Suprapubic skin (tissue), 4 donors: ENCODE results near the gene TMEM235. TPM values are rescaled to one million over a fixed set of nuclear protein-coding genes. Genes with fewer than 3 reads are reported as not detected.

Experiments
- DNase-seq, 2 donors: peaks; one replicate each; pipeline ENCODE4 v3.0.0-alpha.2; 2019; ENCODE audit warnings: low spot score in 2 of 2
- H3K27ac ChIP-seq: fragments of 200-600 bp; sonication (generic); one replicate; pipeline ENCODE4 v1.5.1; 2019
- H3K27me3 ChIP-seq: fragments of 200-600 bp; sonication (generic); one replicate; pipeline ENCODE4 v1.5.1; 2019
- H3K36me3 ChIP-seq: fragments of 200-600 bp; sonication (generic); one replicate; pipeline ENCODE4 v1.5.1; 2019
- H3K4me1 ChIP-seq: fragments of 200-600 bp; sonication (generic); one replicate; pipeline ENCODE4 v1.5.1; 2019
- H3K4me3 ChIP-seq: fragments of 200-600 bp; sonication (generic); one replicate; pipeline ENCODE4 v1.5.1; 2019; ENCODE audit warnings: mild to moderate bottlenecking
- H3K9me3 ChIP-seq: fragments of 200-600 bp; sonication (generic); one replicate; pipeline ENCODE4 v1.5.1; 2019
- CTCF ChIP-seq, 2 donors: fragments of 200-600 bp in 1 of 2; fragments of 450-650 bp in 1 of 2; sonication (generic) in 1 of 2; IDR thresholded peaks; one replicate each; pipeline ENCODE4 v1.5.1; 2016 to 2019; ENCODE audit warnings: antibody characterized with exemption in 2 of 2, mild to moderate bottlenecking in 1 of 2, moderate library complexity in 1 of 2
- EP300 ChIP-seq: sonication (generic); formaldehyde crosslinking; IDR thresholded peaks from one replicate; pipeline ENCODE4 v1.6.1; 2017; ENCODE audit warnings: antibody characterized with exemption
- POLR2A ChIP-seq, 2 donors: fragments of 450-650 bp; IDR thresholded peaks; one replicate each; pipeline ENCODE4 v1.6.1; 2017; ENCODE audit warnings: antibody characterized with exemption in 2 of 2, mild to moderate bottlenecking in 2 of 2, moderate library complexity in 2 of 2
- POLR2AphosphoS5 ChIP-seq, 3 donors: sonication (generic); formaldehyde crosslinking; IDR thresholded peaks; one replicate each; pipeline ENCODE4 v1.6.1; 2017; ENCODE audit warnings: antibody characterized with exemption in 3 of 3
- WGBS: methylation state at CpG from one replicate; pipeline ENCODE4 v1.1.5; 2018; 5-methylcytosine and 5-hydroxymethylcytosine counted together
- total RNA-seq, 4 donors: library from RNA; depleted of rRNA; stranded (reverse); fragments of >200 nt; gene quantifications; one replicate each; pipeline ENCODE4 v1.1.0, GENCODE V29; 2016

Gene TMEM235
- total RNA-seq, 4 donors from 2014 or later = not detected

DNA sequence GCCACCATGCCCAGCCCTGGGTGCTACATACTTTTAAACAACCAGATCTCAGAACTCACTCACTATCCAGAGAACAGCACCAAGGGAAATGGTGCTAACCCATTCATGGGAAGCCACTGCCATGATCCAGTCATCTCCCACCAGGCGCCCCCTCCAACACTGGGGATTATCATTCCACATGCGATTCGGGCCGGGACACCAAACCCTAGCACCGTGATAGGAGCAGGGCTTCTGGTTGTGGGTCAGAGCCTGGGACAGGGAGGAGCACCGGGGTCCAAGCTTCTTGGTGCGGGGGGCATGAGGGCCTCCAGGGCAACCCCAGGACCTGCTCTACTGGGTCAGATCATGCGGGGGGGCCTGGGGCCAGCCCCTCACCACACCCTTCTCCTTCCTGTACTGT, 4.5 kb downstream of the TMEM235 start:
- no peak overlapping the region for H3K4me3 ChIP-seq
- no peak overlapping the region for H3K27ac ChIP-seq
- no peaks in the 10 kb centered on the region for H3K9me3 ChIP-seq
- no peaks in the 10 kb centered on the region for H3K36me3 ChIP-seq
- 100% methylated on average over 5 of the region's 8 CpGs for WGBS
- H3K27me3 ChIP-seq = peaks cover 28% of the 10 kb centered on the region
- H3K4me1 ChIP-seq = peaks cover 11% of the 10 kb centered on the region
- DNase-seq = no peak
- no peak for TF ChIP-seq POLR2A (IDR thresholded peaks at IDR 0.05)
- TF ChIP-seq EP300 = no peak
- no peak for TF ChIP-seq CTCF (IDR thresholded peaks at IDR 0.05)
- no peak for TF ChIP-seq POLR2AphosphoS5 (IDR thresholded peaks at IDR 0.05)

GRCh38 chr17:78236362-78237127, 5.1 kb downstream of the TMEM235 start:
- peaks cover 8% of the 10 kb centered on the region for H3K4me1 ChIP-seq
- no peak for TF ChIP-seq CTCF (IDR thresholded peaks at IDR 0.05)
- TF ChIP-seq POLR2A (IDR thresholded peaks at IDR 0.05) = no peak
- no peak for TF ChIP-seq POLR2AphosphoS5 (IDR thresholded peaks at IDR 0.05)
- TF ChIP-seq EP300 = no peak
- DNase-seq = no peak
- WGBS = 90% methylated on average over 11 of the region's 20 CpGs
- H3K27me3 ChIP-seq = peaks cover 22% of the 10 kb centered on the region
- no peaks in the 10 kb centered on the region for H3K9me3 ChIP-seq
- no peak overlapping the region for H3K4me3 ChIP-seq
- H3K36me3 ChIP-seq = no peaks in the 10 kb centered on the region
- no peak overlapping the region for H3K27ac ChIP-seq

DNA sequence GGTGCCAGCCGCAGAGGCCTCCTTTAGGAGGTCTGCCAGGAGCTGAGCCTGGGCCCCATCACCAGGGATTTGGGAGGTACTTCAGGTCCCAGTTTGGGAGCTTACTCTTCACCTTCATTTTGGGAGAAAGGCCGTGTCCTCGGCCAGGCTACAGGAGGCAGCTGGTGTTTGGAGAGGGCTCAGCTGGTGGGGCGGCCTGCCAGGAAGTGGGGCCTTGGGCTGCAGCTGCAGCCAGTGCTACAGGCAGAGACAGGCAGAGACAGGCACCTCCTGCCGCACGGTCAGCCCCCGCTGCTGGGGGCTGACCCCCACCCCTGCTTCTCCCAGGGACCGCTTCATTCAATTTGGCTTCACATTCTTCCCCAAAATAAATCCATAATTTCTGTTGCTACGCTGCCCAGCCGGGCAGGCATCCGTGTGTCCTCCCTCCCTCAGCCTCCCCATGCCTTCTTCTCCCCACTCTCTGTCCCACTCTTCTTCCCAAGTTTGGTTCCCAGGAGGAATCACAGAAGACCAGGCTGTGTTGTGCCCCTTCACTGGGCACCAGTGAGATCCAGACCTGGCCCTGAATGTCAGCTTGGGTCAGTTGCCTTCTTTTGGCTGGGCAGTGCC, 6.1 kb downstream of the TMEM235 start:
- no peak for DNase-seq
- Histone ChIP-seq H3K36me3 (no peaks in the 10 kb centered on the region), H3K4me1 (no peaks in the 10 kb centered on the region), H3K27ac (no peak overlapping the region), H3K27me3 (peaks cover 12% of the 10 kb centered on the region), H3K9me3 (no peaks in the 10 kb centered on the region), H3K4me3 (no peak overlapping the region)
- 62% methylated on average over 7 of the region's 11 CpGs for WGBS
- TF ChIP-seq POLR2A (IDR thresholded peaks at IDR 0.05) (no peak), POLR2AphosphoS5 (IDR thresholded peaks at IDR 0.05) (no peak), CTCF (IDR thresholded peaks at IDR 0.05) (no peak), EP300 (no peak)

DNA sequence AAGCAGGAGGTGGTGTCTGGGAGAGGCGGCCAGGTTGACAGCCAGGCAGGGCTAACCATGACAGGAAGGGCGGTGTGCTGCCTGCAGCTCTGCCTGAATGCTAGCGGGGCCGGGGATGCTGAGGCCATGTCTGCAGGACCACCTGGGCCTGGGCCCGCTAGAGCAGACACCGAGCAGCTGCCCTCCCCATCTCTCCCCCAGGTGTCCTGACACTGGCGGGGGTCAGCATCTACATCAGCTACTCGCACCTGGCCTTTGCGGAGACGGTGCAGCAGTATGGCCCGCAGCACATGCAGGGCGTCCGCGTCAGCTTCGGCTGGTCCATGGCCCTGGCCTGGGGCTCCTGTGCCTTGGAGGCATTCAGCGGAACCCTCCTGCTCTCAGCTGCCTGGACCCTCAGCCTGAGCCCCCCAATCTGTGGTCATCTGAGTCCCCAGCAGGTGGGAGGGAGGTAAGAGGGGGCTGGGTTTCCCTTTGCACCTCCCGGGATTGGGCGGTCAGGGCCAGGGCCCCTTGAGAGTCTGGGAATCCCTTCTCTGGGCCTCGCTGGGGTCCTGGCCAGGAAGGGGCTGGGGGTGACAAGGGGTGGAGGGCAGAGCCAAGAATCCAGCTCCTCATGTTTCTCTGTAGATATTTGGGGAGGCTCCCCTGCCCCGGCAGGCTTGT, 7.5 kb downstream of the TMEM235 start:
- no peaks in the 10 kb centered on the region for H3K36me3 ChIP-seq
- H3K27me3 ChIP-seq = no peaks in the 10 kb centered on the region
- WGBS = 90% methylated on average over 2 of the region's 20 CpGs
- no peak for TF ChIP-seq POLR2A (IDR thresholded peaks at IDR 0.05)
- TF ChIP-seq CTCF (IDR thresholded peaks at IDR 0.05) = no peak
- no peak for TF ChIP-seq EP300
- DNase-seq = no peak
- H3K4me3 ChIP-seq = no peak overlapping the region
- H3K9me3 ChIP-seq = no peaks in the 10 kb centered on the region
- H3K27ac ChIP-seq = no peak overlapping the region
- no peaks in the 10 kb centered on the region for H3K4me1 ChIP-seq

- no peak overlapping the region for H3K4me3 ChIP-seq
- 76% methylated on average over 4 of the region's 9 CpGs for WGBS
- no peak for DNase-seq
- TF ChIP-seq POLR2AphosphoS5 (IDR thresholded peaks at IDR 0.05) (no peak), EP300 (no peak), POLR2A (IDR thresholded peaks at IDR 0.05) (no peak), CTCF (IDR thresholded peaks at IDR 0.05) (no peak)
- no peaks in the 10 kb centered on the region for H3K4me1 ChIP-seq
- no peaks in the 10 kb centered on the region for H3K9me3 ChIP-seq
- no peaks in the 10 kb centered on the region for H3K36me3 ChIP-seq
- H3K27ac ChIP-seq = no peak overlapping the region
- H3K27me3 ChIP-seq = no peaks in the 10 kb centered on the region
Observed at GRCh38 chr17:78239489-78239931, 8.1 kb downstream of the TMEM235 start.
